ENCODE measurements around the gene PEX6.
A peak's percentile ranks its signal among the peaks of the same experiment; 100 is the strongest.
"Not testable (repeated sequence)": the region's sequence is repeated elsewhere in the genome, so short reads cannot be mapped to it uniquely, and the experiment has no call there.

Gene PEX6

GRCh38 chr6:43014434-43014909, 35.5 kb upstream of the PEX6 start:
- Histone ChIP-seq H3K27me3 (ENCODE audit: control insufficient read depth, insufficient read depth, low read length) (no peaks in the 10 kb centered on the region), H3K36me3 (ENCODE audit: control insufficient read depth, insufficient read depth, low read length) (peaks cover 61% of the 10 kb centered on the region), H3K9me3 (ENCODE audit: control insufficient read depth, insufficient read depth, low read length) (no peaks in the 10 kb centered on the region), H3K9ac (ENCODE audit: low read depth, low read length) (peak overlapping the region; percentile 52; the same call in 1 of the 2 replicates), H3K27ac (ENCODE audit: low read depth, low read length) (peak overlapping the region; percentile 92), H3K4me3 (ENCODE audit: low read depth, low read length) (peak overlapping the region; percentile 83), H3K4me1 (ENCODE audit: control insufficient read depth, insufficient read depth, low read length) (peaks cover 8% of the 10 kb centered on the region)

GRCh38 chr6:43013843-43014433, 35.0 kb upstream of the PEX6 start, which contains the start of the genes KLHDC3 and MEA1:
TSS of gene KLHDC3 (plus strand) at chr6:43014249. CDS start at chr6:43017193, 2,944 bp downstream.
TSS of gene MEA1 (minus strand) at chr6:43013946. CDS start at chr6:43013813, 133 bp downstream.
- H3K36me3 ChIP-seq (ENCODE audit: control insufficient read depth, insufficient read depth, low read length), result peaks cover 60% of the 10 kb centered on the region
- no peaks in the 10 kb centered on the region for H3K27me3 ChIP-seq (ENCODE audit: control insufficient read depth, insufficient read depth, low read length)
- H3K27ac ChIP-seq (ENCODE audit: low read depth, low read length), result peak within 1 kb of the TSS; percentile 92
- H3K9me3 ChIP-seq (ENCODE audit: control insufficient read depth, insufficient read depth, low read length), result no peaks in the 10 kb centered on the region
- peak within 1 kb of the TSS; percentile 52; the same call in 1 of the 2 replicates for H3K9ac ChIP-seq (ENCODE audit: low read depth, low read length)
- H3K4me3 ChIP-seq (ENCODE audit: low read depth, low read length), result peak within 1 kb of the TSS; percentile 83
- H3K4me1 ChIP-seq (ENCODE audit: control insufficient read depth, insufficient read depth, low read length), result peaks cover 8% of the 10 kb centered on the region

GRCh38 chr6:43013097-43013842, 34.3 kb upstream of the PEX6 start:
- Histone ChIP-seq H3K9ac (ENCODE audit: low read depth, low read length) (peak overlapping the region; percentile 38; the same call in 1 of the 2 replicates), H3K9me3 (ENCODE audit: control insufficient read depth, insufficient read depth, low read length) (no peaks in the 10 kb centered on the region), H3K4me1 (ENCODE audit: control insufficient read depth, insufficient read depth, low read length) (peaks cover 8% of the 10 kb centered on the region), H3K27ac (ENCODE audit: low read depth, low read length) (peak overlapping the region; percentile 8), H3K36me3 (ENCODE audit: control insufficient read depth, insufficient read depth, low read length) (peaks cover 60% of the 10 kb centered on the region), H3K27me3 (ENCODE audit: control insufficient read depth, insufficient read depth, low read length) (no peaks in the 10 kb centered on the region), H3K4me3 (ENCODE audit: low read depth, low read length) (peak overlapping the region; percentile 83)

GRCh38 chr6:43012364-43012763, 33.4 kb upstream of the PEX6 start:
- Histone ChIP-seq H3K27ac (ENCODE audit: low read depth, low read length) (no peak overlapping the region), H3K27me3 (ENCODE audit: control insufficient read depth, insufficient read depth, low read length) (no peaks in the 10 kb centered on the region), H3K4me3 (ENCODE audit: low read depth, low read length) (peak overlapping the region; percentile 83), H3K9me3 (ENCODE audit: control insufficient read depth, insufficient read depth, low read length) (no peaks in the 10 kb centered on the region), H3K9ac (ENCODE audit: low read depth, low read length) (no peak overlapping the region), H3K36me3 (ENCODE audit: control insufficient read depth, insufficient read depth, low read length) (peaks cover 60% of the 10 kb centered on the region), H3K4me1 (ENCODE audit: control insufficient read depth, insufficient read depth, low read length) (peaks cover 8% of the 10 kb centered on the region)

- no peak overlapping the region for H3K4me3 ChIP-seq (ENCODE audit: low read depth, low read length)
- H3K27me3 ChIP-seq (ENCODE audit: control insufficient read depth, insufficient read depth, low read length), result no peaks in the 10 kb centered on the region
- peaks cover 8% of the 10 kb centered on the region for H3K4me1 ChIP-seq (ENCODE audit: control insufficient read depth, insufficient read depth, low read length)
- H3K36me3 ChIP-seq (ENCODE audit: control insufficient read depth, insufficient read depth, low read length), result peaks cover 63% of the 10 kb centered on the region
- no peak overlapping the region for H3K9ac ChIP-seq (ENCODE audit: low read depth, low read length)
- no peak overlapping the region for H3K27ac ChIP-seq (ENCODE audit: low read depth, low read length)
- no peaks in the 10 kb centered on the region for H3K9me3 ChIP-seq (ENCODE audit: control insufficient read depth, insufficient read depth, low read length)
Observed at GRCh38 chr6:43011207-43011606, 32.2 kb upstream of the PEX6 start.

GRCh38 chr6:43009124-43009523, 30.1 kb upstream of the PEX6 start:
- H3K36me3 ChIP-seq (ENCODE audit: control insufficient read depth, insufficient read depth, low read length), result peaks cover 69% of the 10 kb centered on the region
- H3K27ac ChIP-seq (ENCODE audit: low read depth, low read length), result no peak overlapping the region

GRCh38 chr6:43007126-43007525, 28.1 kb upstream of the PEX6 start:
- Histone ChIP-seq H3K36me3 (ENCODE audit: control insufficient read depth, insufficient read depth, low read length) (peaks cover 61% of the 10 kb centered on the region), H3K9ac (ENCODE audit: low read depth, low read length) (no peak overlapping the region), H3K4me1 (ENCODE audit: control insufficient read depth, insufficient read depth, low read length) (no peaks in the 10 kb centered on the region), H3K9me3 (ENCODE audit: control insufficient read depth, insufficient read depth, low read length) (no peaks in the 10 kb centered on the region), H3K27me3 (ENCODE audit: control insufficient read depth, insufficient read depth, low read length) (no peaks in the 10 kb centered on the region), H3K27ac (ENCODE audit: low read depth, low read length) (no peak overlapping the region), H3K4me3 (ENCODE audit: low read depth, low read length) (no peak overlapping the region)

More at GRCh38 chr6:43009124-43009523, 30.1 kb upstream of the PEX6 start:
- H3K9ac ChIP-seq (ENCODE audit: low read depth, low read length), result no peak overlapping the region
- H3K9me3 ChIP-seq (ENCODE audit: control insufficient read depth, insufficient read depth, low read length), result no peaks in the 10 kb centered on the region
- H3K4me3 ChIP-seq (ENCODE audit: low read depth, low read length), result no peak overlapping the region
- H3K4me1 ChIP-seq (ENCODE audit: control insufficient read depth, insufficient read depth, low read length), result peaks cover 8% of the 10 kb centered on the region
- H3K27me3 ChIP-seq (ENCODE audit: control insufficient read depth, insufficient read depth, low read length), result no peaks in the 10 kb centered on the region

GRCh38 chr6:43006251-43006650, 27.3 kb upstream of the PEX6 start:
- Histone ChIP-seq H3K36me3 (ENCODE audit: control insufficient read depth, insufficient read depth, low read length) (peaks cover 52% of the 10 kb centered on the region), H3K27ac (ENCODE audit: low read depth, low read length) (no peak overlapping the region), H3K9ac (ENCODE audit: low read depth, low read length) (no peak overlapping the region)

GRCh38 chr6:43005844-43006243, 26.9 kb upstream of the PEX6 start:
- H3K9me3 ChIP-seq (ENCODE audit: control insufficient read depth, insufficient read depth, low read length), result no peaks in the 10 kb centered on the region
- no peak overlapping the region for H3K27ac ChIP-seq (ENCODE audit: low read depth, low read length)
- H3K9ac ChIP-seq (ENCODE audit: low read depth, low read length), result no peak overlapping the region
- H3K27me3 ChIP-seq (ENCODE audit: control insufficient read depth, insufficient read depth, low read length), result no peaks in the 10 kb centered on the region
- H3K36me3 ChIP-seq (ENCODE audit: control insufficient read depth, insufficient read depth, low read length), result peaks cover 48% of the 10 kb centered on the region
- no peaks in the 10 kb centered on the region for H3K4me1 ChIP-seq (ENCODE audit: control insufficient read depth, insufficient read depth, low read length)
- H3K4me3 ChIP-seq (ENCODE audit: low read depth, low read length), result no peak overlapping the region

More at GRCh38 chr6:43006251-43006650, 27.3 kb upstream of the PEX6 start:
- Histone ChIP-seq H3K27me3 (ENCODE audit: control insufficient read depth, insufficient read depth, low read length) (no peaks in the 10 kb centered on the region), H3K9me3 (ENCODE audit: control insufficient read depth, insufficient read depth, low read length) (no peaks in the 10 kb centered on the region), H3K4me1 (ENCODE audit: control insufficient read depth, insufficient read depth, low read length) (no peaks in the 10 kb centered on the region), H3K4me3 (ENCODE audit: low read depth, low read length) (no peak overlapping the region)

- H3K4me3 ChIP-seq (ENCODE audit: low read depth, low read length), result no peak overlapping the region
- no peak overlapping the region for H3K27ac ChIP-seq (ENCODE audit: low read depth, low read length)
- H3K4me1 ChIP-seq (ENCODE audit: control insufficient read depth, insufficient read depth, low read length), result no peaks in the 10 kb centered on the region
- no peaks in the 10 kb centered on the region for H3K9me3 ChIP-seq (ENCODE audit: control insufficient read depth, insufficient read depth, low read length)
- H3K36me3 ChIP-seq (ENCODE audit: control insufficient read depth, insufficient read depth, low read length), result peaks cover 9% of the 10 kb centered on the region
- H3K9ac ChIP-seq (ENCODE audit: low read depth, low read length), result no peak overlapping the region
- H3K27me3 ChIP-seq (ENCODE audit: control insufficient read depth, insufficient read depth, low read length), result no peaks in the 10 kb centered on the region
Observed at GRCh38 chr6:43001843-43002242, 22.9 kb upstream of the PEX6 start.

- not testable (repeated sequence) for H3K9ac ChIP-seq (ENCODE audit: low read depth, low read length); H3K9me3 ChIP-seq (ENCODE audit: control insufficient read depth, insufficient read depth, low read length); H3K4me3 ChIP-seq (ENCODE audit: low read depth, low read length); H3K4me1 ChIP-seq (ENCODE audit: control insufficient read depth, insufficient read depth, low read length); H3K27ac ChIP-seq (ENCODE audit: low read depth, low read length); H3K36me3 ChIP-seq (ENCODE audit: control insufficient read depth, insufficient read depth, low read length); H3K27me3 ChIP-seq (ENCODE audit: control insufficient read depth, insufficient read depth, low read length)
Observed at GRCh38 chr6:42998205-42998604, 19.2 kb upstream of the PEX6 start.
